GM18868 (cell line): ENCODE data around the gene IRF5.
"Not testable (repeated sequence)": the region's sequence is repeated elsewhere in the genome, so short reads cannot be mapped to it uniquely, and the experiment has no call there.

Experiments
- ATAC-seq: cut with Tn5 transposase; IDR thresholded peaks from one replicate; pipeline ENCODE4 v1.9.1; 2021; ENCODE audit warnings: mild to moderate bottlenecking, moderate library complexity; ENCODE audit not compliant: unreplicated experiment

The IRF5 gene

GRCh38 chr7:128954830-128955802 lies 17.4 kb downstream of the IRF5 start:
- ATAC-seq = peak; percentile 76

GRCh38 chr7:128955981-128956380 lies 18.3 kb downstream of the IRF5 start:
- no peak for ATAC-seq

GRCh38 chr7:128959296-128959695 lies 21.6 kb downstream of the IRF5 start:
- no peak for ATAC-seq

GRCh38 chr7:128961030-128961659 lies 23.4 kb downstream of the IRF5 start:
- no peak for ATAC-seq

- peak; percentile 30 for ATAC-seq
Measured at GRCh38 chr7:128962899-128963298, 25.2 kb downstream of the IRF5 start.

- peak; percentile 82 for ATAC-seq
Measured at GRCh38 chr7:128963327-128963757, 25.6 kb downstream of the IRF5 start.

GRCh38 chr7:128968624-128969023 lies 30.9 kb downstream of the IRF5 start:
- ATAC-seq = no peak

- no peak for ATAC-seq
Measured at GRCh38 chr7:128974241-128974934, 36.7 kb downstream of the IRF5 start.

GRCh38 chr7:128982105-128982504 lies 44.4 kb downstream of the IRF5 start:
- ATAC-seq = no peak

GRCh38 chr7:128985660-128986059 lies 47.9 kb downstream of the IRF5 start:
- no peak for ATAC-seq

GRCh38 chr7:128986609-128987008 lies 48.9 kb downstream of the IRF5 start:
- ATAC-seq = no peak

GRCh38 chr7:128988372-128988771 lies 50.6 kb downstream of the IRF5 start:
- ATAC-seq = no peak

- ATAC-seq = no peak
Measured at GRCh38 chr7:128989961-128990360, 52.2 kb downstream of the IRF5 start.

GRCh38 chr7:128993419-128993818 lies 55.7 kb downstream of the IRF5 start:
- no peak for ATAC-seq

GRCh38 chr7:128994560-128994959 lies 56.8 kb downstream of the IRF5 start:
- not testable (repeated sequence) for ATAC-seq

- ATAC-seq = no peak
Measured at GRCh38 chr7:128997181-128997580, 59.5 kb downstream of the IRF5 start.
